ENCODE data around the gene NME4.

- TF ChIP-seq CEBPB (IDR thresholded peaks at IDR 0.05; ENCODE audit: low read depth) (no peak), POLR2A (IDR thresholded peaks at IDR 0.05; ENCODE audit: borderline replicate concordance, extremely low read depth, insufficient read depth, insufficient read length) (no peak), EZH2phosphoT487 (IDR thresholded peaks at IDR 0.05; ENCODE audit: borderline replicate concordance) (no peak), POLR2AphosphoS5 (IDR thresholded peaks at IDR 0.05; ENCODE audit: low read depth, low read length) (no peak), CBX3 (IDR thresholded peaks at IDR 0.05; ENCODE audit: low read depth) (no peak), CTCF (IDR thresholded peaks at IDR 0.05 in 2 of 3, conservative IDR thresholded peaks at IDR 0.05 in 1 of 3; ENCODE audit: borderline replicate concordance in 1 of 3, insufficient read depth in 1 of 3, low read depth in 2 of 3, low read length in 2 of 3) (no peak), REST (IDR thresholded peaks at IDR 0.05; ENCODE audit: low read depth) (no peak), SRF (IDR thresholded peaks at IDR 0.05; ENCODE audit: low read depth) (no peak), SIN3A (IDR thresholded peaks at IDR 0.05; ENCODE audit: low read depth) (no peak), ZNF274 (IDR thresholded peaks at IDR 0.05; ENCODE audit: low read depth, low read length) (no peak), RAD21 (IDR thresholded peaks at IDR 0.05; ENCODE audit: low read depth) (no peak)
Measured at GRCh38 chr16:350203-350602, 46.8 kb upstream of the NME4 start.

Measured in HCT116 (cell line).